Endothelial cell of umbilical vein (primary cell): ENCODE data around the gene DOCK1.

Experiments
- CTCF ChIP-seq, 2 donors: IDR thresholded peaks; 1 replicate in 1 of 2; 2 replicates in 1 of 2; pipeline ENCODE4 v1.5.1; 2011; ENCODE audit warnings: low read length in 2 of 2, mild to moderate bottlenecking in 2 of 2, moderate library complexity in 2 of 2, control low read depth in 1 of 2, inconsistent platforms in 1 of 2, low read depth in 1 of 2; ENCODE audit not compliant: insufficient read depth in 1 of 2; ENCODE audit errors: extremely low read depth in 1 of 2
- EZH2 ChIP-seq: IDR thresholded peaks from 2 replicates; pipeline ENCODE4 v1.6.1; 2012; ENCODE audit warnings: borderline replicate concordance, low read depth, mild to moderate bottlenecking, moderate library complexity, low read length, inconsistent platforms; ENCODE audit not compliant: severe bottlenecking
- FOS ChIP-seq: IDR thresholded peaks from 2 replicates; pipeline ENCODE4 v1.6.1; 2011; ENCODE audit warnings: mild to moderate bottlenecking, low read length, moderate library complexity, borderline replicate concordance; ENCODE audit not compliant: insufficient read depth
- GATA2 ChIP-seq: IDR thresholded peaks from 2 replicates; pipeline ENCODE4 v1.7.0; 2011; ENCODE audit warnings: low read depth, mild to moderate bottlenecking, moderate library complexity, mixed read lengths, low read length; ENCODE audit not compliant: insufficient read length, insufficient read depth
- JUN ChIP-seq: IDR thresholded peaks from 2 replicates; pipeline ENCODE4 v1.6.1; 2011; ENCODE audit warnings: borderline replicate concordance, low read depth; ENCODE audit not compliant: insufficient read length, insufficient read depth
- MAX ChIP-seq: IDR thresholded peaks from 2 replicates; pipeline ENCODE4 v1.6.1; 2011; ENCODE audit not compliant: insufficient read depth, insufficient read length
- MYC ChIP-seq: IDR thresholded peaks from one replicate; pipeline ENCODE4 v1.6.1; 2011; ENCODE audit warnings: mild to moderate bottlenecking, low read depth, low read length
- POLR2A ChIP-seq: IDR thresholded peaks from 2 replicates; pipeline ENCODE4 v1.6.1; 2012; ENCODE audit warnings: low read depth, mild to moderate bottlenecking, control low read depth, low read length
- POLR2AphosphoS5 ChIP-seq: IDR thresholded peaks from 2 replicates; pipeline ENCODE4 v1.6.1; 2012; ENCODE audit warnings: low read depth, mild to moderate bottlenecking, control low read depth, low read length, moderate library complexity; ENCODE audit not compliant: insufficient read depth

GRCh38 chr10:127259347-127259746 is 354.1 kb downstream of the DOCK1 start:
- TF ChIP-seq CTCF (IDR thresholded peaks at IDR 0.05; ENCODE audit: extremely low read depth in 1 of 2, insufficient read depth in 1 of 2, low read depth in 1 of 2, low read length in 2 of 2) (no peak), EZH2 (no peak), MAX (no peak), POLR2A (no peak), POLR2AphosphoS5 (no peak), JUN (no peak), FOS (no peak), MYC (no peak), GATA2 (no peak)
